Measurements from ENCODE around the gene PDE11A. TPM values are rescaled to one million over a fixed set of nuclear protein-coding genes. Genes with fewer than 3 reads are reported as not detected.

The PDE11A gene
- total RNA-seq, 4 donors from 2014 or later = 0.37 to 1.2 (median 1.1) TPM; not detected in 1

- DNase-seq = peak; percentile 23
- in situ Hi-C loops (cut with MboI; ENCODE audit: low pct_ligation_motif_present in 1 of 4, low pct_unique_long_range_greater_than_20kb in 1 of 4, low sequenced_read_pairs in 3 of 4) = no loop called here
- H3K36me3 ChIP-seq = no peaks in the 10 kb centered on the region
- H3K27me3 ChIP-seq = no peaks in the 10 kb centered on the region
- intact Hi-C loops (cut with DNase I; ENCODE audit: low total_unique reads) = loop anchor here (5.0 kb wide), 1 partner anchor 427 kb away; no protein-coding TSS in a partner anchor
- H3K4me1 ChIP-seq = peaks cover 6 to 32% (median 23%) of the 10 kb centered on the region in 4 donors
- H3K4me3 ChIP-seq = no peak overlapping the region
- no peaks in the 10 kb centered on the region for H3K9me3 ChIP-seq
- no peak for TF ChIP-seq EP300 (IDR thresholded peaks at IDR 0.05; ENCODE audit: low read depth)
- TF ChIP-seq, protein P1, sequence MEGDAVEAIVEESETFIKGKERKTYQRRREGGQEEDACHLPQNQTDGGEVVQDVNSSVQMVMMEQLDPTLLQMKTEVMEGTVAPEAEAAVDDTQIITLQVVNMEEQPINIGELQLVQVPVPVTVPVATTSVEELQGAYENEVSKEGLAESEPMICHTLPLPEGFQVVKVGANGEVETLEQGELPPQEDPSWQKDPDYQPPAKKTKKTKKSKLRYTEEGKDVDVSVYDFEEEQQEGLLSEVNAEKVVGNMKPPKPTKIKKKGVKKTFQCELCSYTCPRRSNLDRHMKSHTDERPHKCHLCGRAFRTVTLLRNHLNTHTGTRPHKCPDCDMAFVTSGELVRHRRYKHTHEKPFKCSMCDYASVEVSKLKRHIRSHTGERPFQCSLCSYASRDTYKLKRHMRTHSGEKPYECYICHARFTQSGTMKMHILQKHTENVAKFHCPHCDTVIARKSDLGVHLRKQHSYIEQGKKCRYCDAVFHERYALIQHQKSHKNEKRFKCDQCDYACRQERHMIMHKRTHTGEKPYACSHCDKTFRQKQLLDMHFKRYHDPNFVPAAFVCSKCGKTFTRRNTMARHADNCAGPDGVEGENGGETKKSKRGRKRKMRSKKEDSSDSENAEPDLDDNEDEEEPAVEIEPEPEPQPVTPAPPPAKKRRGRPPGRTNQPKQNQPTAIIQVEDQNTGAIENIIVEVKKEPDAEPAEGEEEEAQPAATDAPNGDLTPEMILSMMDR (IDR thresholded peaks at IDR 0.05) = no peak
- WGBS, 2 donors (ENCODE audit: low coverage in 1 of 2) = 50 to 58% methylated on average over 5 to 6 of the region's 6 CpGs
- H3K27ac ChIP-seq = peak overlapping the region; percentile 1 to 27 (median 10)
Observed at GRCh38 chr2:177679611-177680605, 392.7 kb downstream of the PDE11A start.

GRCh38 chr2:177678939-177679338, 393.6 kb downstream of the PDE11A start:
- Histone ChIP-seq H3K27ac (peak overlapping the region in 2 of 4 donors; percentile 1 to 21), H3K9me3 (no peaks in the 10 kb centered on the region), H3K4me1 (peaks cover 6 to 32% (median 23%) of the 10 kb centered on the region in 4 donors), H3K36me3 (no peaks in the 10 kb centered on the region), H3K4me3 (no peak overlapping the region), H3K27me3 (no peaks in the 10 kb centered on the region)
- intact Hi-C loops (cut with DNase I; ENCODE audit: low total_unique reads) (no loop called here), in situ Hi-C loops (cut with MboI; ENCODE audit: low pct_ligation_motif_present in 1 of 4, low pct_unique_long_range_greater_than_20kb in 1 of 4, low sequenced_read_pairs in 3 of 4) (no loop called here)
- 41 to 46% methylated on average over 2 of the region's 2 CpGs for WGBS, 2 donors (ENCODE audit: low coverage in 1 of 2)
- no peak for DNase-seq
- TF ChIP-seq POLR2AphosphoS5 (IDR thresholded peaks at IDR 0.05) = no peak
- no peak for TF ChIP-seq POLR2A (IDR thresholded peaks at IDR 0.05)
- TF ChIP-seq EP300 (IDR thresholded peaks at IDR 0.05; ENCODE audit: low read depth) = no peak
- TF ChIP-seq, protein P1 (IDR thresholded peaks at IDR 0.05) = no peak

GRCh38 chr2:177676636-177677035, 395.9 kb downstream of the PDE11A start:
- Histone ChIP-seq H3K27me3 (no peaks in the 10 kb centered on the region), H3K9me3 (no peaks in the 10 kb centered on the region), H3K4me1 (peaks cover 6 to 32% (median 23%) of the 10 kb centered on the region in 4 donors), H3K36me3 (no peaks in the 10 kb centered on the region), H3K4me3 (no peak overlapping the region), H3K27ac (no peak overlapping the region)
- WGBS, 2 donors (ENCODE audit: low coverage in 1 of 2) = 73 to 83% methylated on average over 2 to 3 of the region's 3 CpGs
- intact Hi-C loops (cut with DNase I; ENCODE audit: low total_unique reads) = no loop called here
- DNase-seq = no peak
- TF ChIP-seq POLR2A (IDR thresholded peaks at IDR 0.05) (no peak), POLR2AphosphoS5 (IDR thresholded peaks at IDR 0.05) (no peak), EP300 (IDR thresholded peaks at IDR 0.05; ENCODE audit: low read depth) (no peak)
- TF ChIP-seq, protein P1 (IDR thresholded peaks at IDR 0.05) = no peak
- in situ Hi-C loops (cut with MboI; ENCODE audit: low pct_ligation_motif_present in 1 of 4, low pct_unique_long_range_greater_than_20kb in 1 of 4, low sequenced_read_pairs in 3 of 4) = no loop called here

GRCh38 chr2:177675825-177676224, 396.8 kb downstream of the PDE11A start:
- Histone ChIP-seq H3K27me3 (no peaks in the 10 kb centered on the region), H3K9me3 (no peaks in the 10 kb centered on the region), H3K4me1 (peaks cover 6 to 27% (median 18%) of the 10 kb centered on the region in 4 donors), H3K36me3 (no peaks in the 10 kb centered on the region), H3K4me3 (no peak overlapping the region), H3K27ac (no peak overlapping the region)
- in situ Hi-C loops (cut with MboI; ENCODE audit: low pct_ligation_motif_present in 1 of 4, low pct_unique_long_range_greater_than_20kb in 1 of 4, low sequenced_read_pairs in 3 of 4) (no loop called here), intact Hi-C loops (cut with DNase I; ENCODE audit: low total_unique reads) (no loop called here)
- DNase-seq = no peak
- TF ChIP-seq, protein P1 (IDR thresholded peaks at IDR 0.05) = no peak
- no peak for TF ChIP-seq EP300 (IDR thresholded peaks at IDR 0.05; ENCODE audit: low read depth)
- no peak for TF ChIP-seq POLR2AphosphoS5 (IDR thresholded peaks at IDR 0.05)
- no peak for TF ChIP-seq POLR2A (IDR thresholded peaks at IDR 0.05)
- 71 to 84% methylated on average over 1 of the region's 1 CpG for WGBS, 2 donors (ENCODE audit: low coverage in 1 of 2)

Data from transverse colon (tissue), 4 donors.